HG03064 (cell line): ENCODE results near the gene SPAG9.

ENCODE experiments used
- ATAC-seq: cut with Tn5 transposase; IDR thresholded peaks from one replicate; pipeline ENCODE4 v1.9.1; 2021; ENCODE audit warnings: low read depth; ENCODE audit not compliant: unreplicated experiment

The SPAG9 gene

GRCh38 chr17:50924300-50924699 lies 196.4 kb downstream of the SPAG9 start:
- ATAC-seq = no peak

DNA sequence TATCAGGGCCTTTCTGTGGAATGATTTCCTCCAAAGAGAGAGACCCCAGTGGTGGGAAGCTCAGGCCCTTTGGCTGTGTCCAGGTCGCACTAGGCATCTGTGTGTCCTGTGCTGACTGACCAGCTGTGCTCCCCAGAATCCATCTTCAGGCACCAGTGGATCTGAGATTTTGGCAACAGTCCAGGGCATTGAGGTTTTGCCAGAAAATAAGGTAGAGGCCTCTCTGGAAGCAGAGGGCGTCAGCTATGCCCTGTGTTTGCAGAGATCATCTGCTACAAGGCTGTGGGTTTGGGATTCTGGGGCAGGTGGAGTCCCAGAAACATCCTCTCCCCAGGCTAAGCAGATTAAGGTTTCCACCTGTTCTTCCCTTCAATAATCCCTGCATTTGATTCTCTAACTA lies 197.1 kb downstream of the SPAG9 start:
- ATAC-seq = no peak

DNA sequence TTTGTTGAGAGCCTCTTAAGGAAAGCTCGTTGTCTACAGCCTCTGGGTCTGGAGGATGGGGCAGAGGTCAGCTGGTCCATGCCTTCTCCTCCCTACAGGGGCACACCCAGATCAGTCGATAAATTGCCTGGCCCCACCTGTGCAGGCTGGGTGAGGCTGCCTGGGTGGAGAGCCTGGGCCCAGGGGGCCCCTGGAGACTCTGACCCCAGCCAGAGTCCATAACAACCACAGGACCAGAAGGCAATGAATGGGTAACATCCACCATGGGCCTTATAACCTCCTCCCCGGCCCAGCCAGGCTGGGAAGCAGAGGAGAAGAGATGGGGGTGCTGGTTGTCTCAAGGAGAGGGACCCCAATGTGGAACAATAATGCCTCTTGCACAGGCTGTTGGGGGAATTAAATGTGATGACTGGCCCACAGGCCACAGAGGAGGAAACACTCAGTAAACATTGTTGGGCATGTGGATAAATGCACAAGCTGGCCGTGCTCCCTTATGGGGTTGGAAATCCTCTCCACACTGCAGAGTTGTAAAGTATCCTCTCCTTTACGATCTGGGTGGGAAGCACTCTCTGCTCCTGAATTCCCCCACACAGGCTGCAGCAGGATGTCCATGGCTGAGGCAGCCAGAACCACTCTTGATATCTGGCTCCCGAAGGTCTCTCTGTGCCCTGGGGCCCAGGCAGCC lies 197.8 kb downstream of the SPAG9 start:
- no peak for ATAC-seq

DNA sequence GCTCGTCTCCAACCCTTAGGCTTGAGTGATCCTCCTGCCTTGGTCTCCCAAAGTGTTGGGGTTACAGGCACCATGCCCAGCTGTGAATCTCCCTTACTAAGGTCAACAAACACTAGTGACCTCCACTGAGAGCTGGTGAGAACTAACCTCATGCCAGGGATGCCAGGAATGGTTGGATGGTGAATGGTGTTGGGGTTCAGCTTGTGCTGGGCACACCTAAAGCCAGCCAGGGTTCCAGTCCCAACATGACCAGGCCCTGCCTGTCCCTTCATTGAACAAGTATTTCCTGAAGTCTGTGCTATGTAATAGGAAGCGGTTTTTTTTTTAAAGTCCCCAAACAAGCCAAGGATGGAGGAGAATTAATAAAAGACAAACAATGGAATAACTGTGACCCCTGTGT lies 198.6 kb downstream of the SPAG9 start:
- ATAC-seq = no peak

DNA sequence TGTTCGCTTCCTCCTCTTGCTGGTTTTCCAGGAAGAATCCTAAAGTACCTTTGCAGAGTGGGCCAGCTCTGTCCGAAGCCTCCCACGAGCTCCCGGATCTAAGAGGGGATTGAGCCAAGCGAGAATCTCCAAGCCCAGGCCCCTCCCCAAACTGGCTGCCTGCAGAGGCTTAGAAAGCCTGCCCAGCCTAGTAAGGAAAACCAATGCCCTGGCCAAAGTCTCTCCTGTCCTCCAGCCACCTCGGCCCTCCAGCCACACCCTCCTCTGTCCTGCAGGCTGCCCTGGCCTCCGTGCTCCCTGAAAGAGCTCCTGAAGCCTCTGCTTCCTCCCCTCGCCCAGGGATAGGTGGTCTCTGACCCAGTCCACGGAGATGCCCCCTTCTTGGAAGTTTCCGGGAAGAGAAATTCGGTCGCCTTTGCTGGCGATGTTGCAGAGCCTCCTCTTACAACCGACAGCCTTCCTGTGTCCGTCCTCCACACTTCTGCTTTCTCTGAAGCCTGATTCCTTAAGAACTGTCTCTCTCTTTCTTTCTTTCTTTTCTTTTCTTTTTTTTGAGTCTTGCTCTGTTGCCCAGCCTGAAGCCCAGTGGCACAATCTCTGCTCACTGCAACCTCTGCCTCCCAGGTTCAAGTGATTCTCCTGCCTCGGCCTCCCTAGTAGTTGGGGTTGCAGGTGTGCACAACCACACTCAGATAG lies 199.6 kb downstream of the SPAG9 start:
- no peak for ATAC-seq

DNA sequence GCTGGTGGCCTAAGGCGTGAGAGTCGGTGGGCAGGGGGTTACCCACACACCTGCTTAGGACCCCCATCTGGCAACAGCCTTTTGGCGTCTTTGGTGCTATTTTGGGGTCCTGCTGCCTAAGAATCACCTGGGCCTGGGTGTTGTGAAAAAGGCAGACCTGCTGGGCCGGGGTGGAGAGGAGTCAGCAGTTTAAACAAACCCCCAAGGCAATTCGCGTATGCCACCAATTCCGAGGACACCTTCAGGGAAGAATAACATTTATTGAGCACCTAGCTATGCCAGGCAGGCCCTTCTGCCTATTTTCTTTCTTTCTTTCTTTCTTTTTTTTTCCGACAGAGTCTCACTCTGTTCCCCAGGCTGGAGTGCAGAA lies 200.6 kb downstream of the SPAG9 start:
- ATAC-seq = no peak

DNA sequence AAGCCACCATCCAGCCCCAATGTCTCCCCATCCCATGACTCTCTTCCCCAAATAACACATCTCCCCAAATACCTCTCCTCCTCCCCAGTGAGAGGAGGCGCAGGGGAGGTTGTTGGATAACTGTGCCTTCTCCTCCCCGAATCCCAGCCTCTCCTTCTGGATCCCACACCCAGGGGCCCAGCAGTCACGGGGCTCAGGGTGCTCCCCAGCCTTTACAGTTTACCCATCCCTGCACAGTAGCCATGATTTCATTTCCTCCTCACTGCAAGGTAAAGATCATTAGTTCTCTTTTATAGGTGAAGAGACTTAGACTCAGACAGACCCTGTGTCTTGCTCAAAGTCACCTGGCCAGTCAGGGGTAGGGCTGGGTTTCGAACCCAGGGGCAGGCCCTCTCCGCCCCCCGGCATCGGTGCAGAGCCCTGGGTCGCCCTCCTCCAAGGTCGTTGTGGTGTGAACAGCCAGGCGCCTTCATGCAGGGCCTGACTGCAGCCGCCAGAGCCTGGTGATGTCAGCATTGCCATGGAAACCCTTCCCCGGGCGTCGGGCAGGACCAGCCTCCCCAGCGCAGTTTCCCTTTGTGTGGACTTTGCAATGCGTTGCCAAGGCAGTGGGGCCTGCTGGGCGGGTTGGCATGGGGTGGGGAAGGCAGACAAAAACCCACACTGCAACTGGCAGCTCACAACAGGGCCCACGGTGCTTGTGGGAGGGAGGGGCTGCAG lies 201.2 kb downstream of the SPAG9 start:
- ATAC-seq = no peak

DNA sequence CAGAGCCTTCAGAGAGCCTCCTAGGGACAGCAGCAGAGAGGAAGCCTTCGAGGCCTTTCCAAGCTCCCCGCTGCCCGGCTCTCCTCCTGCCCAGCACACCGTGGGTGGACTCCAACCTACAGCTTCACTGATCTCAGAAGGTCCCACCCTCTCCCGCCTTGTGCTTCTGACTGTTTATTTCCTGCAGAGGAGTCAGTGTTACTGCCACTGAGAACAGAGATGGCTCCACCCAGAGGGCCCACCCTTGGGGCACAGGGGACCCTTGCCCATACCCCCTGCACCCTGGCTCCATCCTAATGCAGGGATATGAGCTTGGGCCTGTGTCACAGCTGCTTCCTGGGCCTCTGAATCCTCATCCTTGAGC lies 201.8 kb downstream of the SPAG9 start:
- ATAC-seq = no peak

- no peak for ATAC-seq
Measured at GRCh38 chr17:50918071-50918932, 202.4 kb downstream of the SPAG9 start.

- no peak for ATAC-seq
Measured at GRCh38 chr17:50917418-50917743, 203.3 kb downstream of the SPAG9 start.

- no peak for ATAC-seq
Measured at GRCh38 chr17:50916708-50917417, 203.8 kb downstream of the SPAG9 start.

GRCh38 chr17:50916026-50916707 lies 204.5 kb downstream of the SPAG9 start:
- no peak for ATAC-seq

- no peak for ATAC-seq
Measured at GRCh38 chr17:50914505-50915063, 206.1 kb downstream of the SPAG9 start.

DNA sequence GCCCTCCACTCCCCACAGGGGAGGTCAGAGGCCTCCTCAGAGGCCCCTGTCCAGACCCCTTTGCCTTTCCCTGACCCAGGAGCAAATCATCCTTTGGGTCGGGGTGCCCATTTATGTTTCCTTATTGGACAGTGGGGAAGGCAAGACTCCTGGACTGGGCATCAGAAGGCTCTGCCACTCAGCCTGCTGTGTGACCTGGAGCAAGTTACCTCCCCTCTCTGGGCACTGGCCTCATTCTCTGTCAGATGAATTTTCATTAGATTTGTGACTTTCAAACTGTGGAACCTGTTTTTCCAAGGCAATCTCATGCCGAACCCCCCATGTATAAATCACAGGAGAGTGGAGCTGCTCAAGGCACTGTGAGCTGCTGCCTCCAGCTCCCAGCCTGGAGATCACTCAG lies 207.5 kb downstream of the SPAG9 start:
- no peak for ATAC-seq
